ENCODE results near the gene PPM1B. TPM values are rescaled to one million over a fixed set of nuclear protein-coding genes. Genes with fewer than 3 reads are reported as not detected.

The PPM1B gene
- total and polyA plus RNA-seq, 2 of the 8 experiments (the other 6 are each of a cell fraction or from before 2014, with no cell fraction given), result 43.6 to 126 TPM

- TF ChIP-seq CHD7 (IDR thresholded peaks at IDR 0.05; ENCODE audit: insufficient replicate concordance, low read length) (no peak), NANOG (IDR thresholded peaks at IDR 0.05; ENCODE audit: insufficient read depth, low read depth, low read length, poor library complexity, severe bottlenecking) (no peak), JUN (IDR thresholded peaks at IDR 0.05; ENCODE audit: low read depth, low read length) (no peak), CBX8 (IDR thresholded peaks at IDR 0.05; ENCODE audit: borderline replicate concordance, low read depth, low read length) (no peak), RAD21 (IDR thresholded peaks at IDR 0.05 in 1 of 2, conservative IDR thresholded peaks at IDR 0.05 in 1 of 2; ENCODE audit: low read depth in 2 of 2, low read length in 2 of 2) (no peak), RXRA (IDR thresholded peaks at IDR 0.05; ENCODE audit: insufficient read depth, low read depth, low read length) (no peak), BRCA1 (IDR thresholded peaks at IDR 0.05; ENCODE audit: low read depth, low read length) (no peak), ATF3 (IDR thresholded peaks at IDR 0.05; ENCODE audit: insufficient read depth, low read depth, low read length) (no peak), TAF1 (IDR thresholded peaks at IDR 0.05; ENCODE audit: low read depth, low read length) (no peak), SIX5 (IDR thresholded peaks at IDR 0.05; ENCODE audit: low read depth, low read length) (no peak), RFX5 (IDR thresholded peaks at IDR 0.05; ENCODE audit: borderline replicate concordance, low read depth, low read length) (no peak)
Measured at GRCh38 chr2:44210362-44210761, 41.7 kb downstream of the PPM1B start (continued).
